Cardiac muscle cell (in vitro differentiated cells and primary cell): ENCODE data around the gene CYP2U1. TPM values are rescaled to one million over a fixed set of nuclear protein-coding genes. Genes with fewer than 3 reads are reported as not detected.

Experiments
- DNase-seq, 2 donors: peaks; one replicate each; pipeline versions ENCODE4 v3.0.0 to v3.0.0-alpha.2; 2010 to 2017; ENCODE audit warnings: low read depth in 1 of 2, low spot score in 1 of 2
- H3K27ac ChIP-seq: fragments of 200-600 bp; sonication (generic); 2 replicates; pipeline ENCODE4 v1.5.1; 2016
- H3K27me3 ChIP-seq: fragments of 200-600 bp; sonication (generic); 2 replicates; pipeline ENCODE4 v1.6.0; 2016; ENCODE audit warnings: control low read depth
- H3K36me3 ChIP-seq: fragments of 200-600 bp; sonication (generic); 2 replicates; pipeline ENCODE4 v1.5.1; 2016; ENCODE audit warnings: control low read depth
- H3K4me1 ChIP-seq: fragments of 200-600 bp; sonication (generic); 2 replicates; pipeline ENCODE4 v1.8.1; 2017; ENCODE audit warnings: low read depth, mild to moderate bottlenecking, mixed run types
- H3K4me3 ChIP-seq: fragments of 200-600 bp; sonication (generic); 2 replicates; pipeline ENCODE4 v1.5.1; 2016; ENCODE audit warnings: mild to moderate bottlenecking
- H3K9me3 ChIP-seq: fragments of 200-600 bp; sonication (generic); 2 replicates; pipeline ENCODE4 v1.5.1; 2017; ENCODE audit warnings: low read depth, mild to moderate bottlenecking, control low read depth
- CTCF ChIP-seq: IDR thresholded peaks from 2 replicates; pipeline ENCODE4 v1.5.1; 2012; ENCODE audit warnings: low read depth, mild to moderate bottlenecking, low read length
- polyA plus RNA-seq: library from polyadenylated mRNA; unstranded; fragments of >200 nt; fragmentation: Nextera tagmentation; extraction: Ambion mirVana; gene quantifications from 2 replicates; pipeline ENCODE4 v1.2.1, GENCODE V29; 2016
- total RNA-seq: library from RNA; depleted of rRNA; stranded (reverse); fragments of >200 nt; gene quantifications from 2 replicates; pipeline ENCODE4 v1.2.3, GENCODE V29; 2016

CYP2U1 gene
- total and polyA plus RNA-seq, 2 experiments from 2014 or later = 2.7 to 4.7 TPM

- Histone ChIP-seq H3K9me3 (no peaks in the 10 kb centered on the region), H3K27me3 (no peaks in the 10 kb centered on the region), H3K4me1 (peaks cover 36% of the 10 kb centered on the region), H3K27ac (peak overlapping the region; percentile 83), H3K4me3 (no peak overlapping the region), H3K36me3 (no peaks in the 10 kb centered on the region)
- no peak for TF ChIP-seq CTCF
- peak in 1 of 2 donors; percentile 38 for DNase-seq
These were observed 65.8 kb downstream of the CYP2U1 start for GRCh38 chr4:107996949-107997788.

GRCh38 chr4:107997794-107998193 is 66.4 kb downstream of the CYP2U1 start:
- Histone ChIP-seq H3K9me3 (no peaks in the 10 kb centered on the region), H3K27me3 (no peaks in the 10 kb centered on the region), H3K4me1 (peaks cover 30% of the 10 kb centered on the region), H3K27ac (peak overlapping the region; percentile 83), H3K4me3 (no peak overlapping the region), H3K36me3 (no peaks in the 10 kb centered on the region)
- no peak for TF ChIP-seq CTCF
- DNase-seq = no peak

- DNase-seq = no peak
- Histone ChIP-seq H3K4me1 (peaks cover 20% of the 10 kb centered on the region), H3K36me3 (no peaks in the 10 kb centered on the region), H3K4me3 (no peak overlapping the region), H3K27ac (no peak overlapping the region), H3K9me3 (no peaks in the 10 kb centered on the region), H3K27me3 (no peaks in the 10 kb centered on the region)
- TF ChIP-seq CTCF = no peak
These were observed 68.7 kb downstream of the CYP2U1 start for GRCh38 chr4:107999932-108000539.

GRCh38 chr4:108001540-108002135 is 70.3 kb downstream of the CYP2U1 start:
- Histone ChIP-seq H3K4me3 (no peak overlapping the region), H3K4me1 (peaks cover 20% of the 10 kb centered on the region), H3K36me3 (no peaks in the 10 kb centered on the region), H3K9me3 (no peaks in the 10 kb centered on the region), H3K27me3 (no peaks in the 10 kb centered on the region), H3K27ac (no peak overlapping the region)
- no peak for TF ChIP-seq CTCF
- DNase-seq = no peak

Other genes with a start within 250 kb of the CYP2U1 start
- gene PAPSS1, start 211.3 kb upstream of the CYP2U1 start, total RNA-seq = 25.4 and 28.6 TPM in 2 replicates
- gene PAPSS1, start 211.3 kb upstream of the CYP2U1 start, polyA plus RNA-seq = 40.6 and 46.4 TPM in 2 replicates
- 1.9 and 3.3 TPM in 2 replicates for gene SGMS2, start 106.6 kb upstream of the CYP2U1 start, total RNA-seq
- 0.89 TPM in 1 of 2 replicates, not detected in the other for gene SGMS2, start 106.6 kb upstream of the CYP2U1 start, polyA plus RNA-seq
- gene HADH, start 58.3 kb downstream of the CYP2U1 start, total RNA-seq = 38.7 and 59.1 TPM in 2 replicates
- gene HADH, start 58.3 kb downstream of the CYP2U1 start, polyA plus RNA-seq = 84.7 and 139 TPM in 2 replicates
- 67.2 and 70.3 TPM in 2 replicates for gene LEF1, start 237.4 kb downstream of the CYP2U1 start, total RNA-seq
- 45.8 and 69.1 TPM in 2 replicates for gene LEF1, start 237.4 kb downstream of the CYP2U1 start, polyA plus RNA-seq